Muscle of leg (tissue), 16 donors: Measurements from ENCODE around the gene FBXW7. TPM values are rescaled to one million over a fixed set of nuclear protein-coding genes. Genes with fewer than 3 reads are reported as not detected.

ENCODE experiments used
- DNase-seq: peaks from one replicate; pipeline ENCODE4 v3.0.0; 2013
- H3K27ac ChIP-seq: one replicate; pipeline ENCODE4 v1.5.1; 2013; ENCODE audit warnings: mild to moderate bottlenecking, low read length, control low read depth
- H3K27me3 ChIP-seq: one replicate; pipeline ENCODE4 v1.6.1; 2013; ENCODE audit warnings: low read length; ENCODE audit not compliant: control insufficient read depth, insufficient read depth
- H3K36me3 ChIP-seq: one replicate; pipeline ENCODE4 v1.6.1; 2013; ENCODE audit warnings: low read length; ENCODE audit not compliant: control insufficient read depth, insufficient read depth
- H3K4me1 ChIP-seq: one replicate; pipeline ENCODE4 v1.6.1; 2013; ENCODE audit warnings: low read length; ENCODE audit not compliant: control insufficient read depth, insufficient read depth
- H3K4me3 ChIP-seq: one replicate; pipeline ENCODE4 v1.5.1; 2013; ENCODE audit warnings: low read length, control low read depth
- H3K9me3 ChIP-seq: replicated peaks from 2 replicates; pipeline ENCODE4 v1.6.1; 2013; ENCODE audit warnings: low read depth, low read length; ENCODE audit not compliant: control insufficient read depth
- WGBS: methylation state at CpG from one replicate; pipeline ENCODE4 v1.1.5; 2013; ENCODE audit warnings: missing lambda C conversion rate; ENCODE audit not compliant: insufficient coverage; 5-methylcytosine and 5-hydroxymethylcytosine counted together
- long read RNA-seq, 11 donors: transcript quantifications; one replicate each; lab custom pipeline, GENCODE V29; 2026
- polyA plus RNA-seq, 8 donors: library from polyadenylated mRNA; unstranded; fragments of 120-200 nt; gene quantifications; one replicate each; pipeline versions ENCODE4 v1.2.1 to v1.2.3, GENCODE V29; 2013; ENCODE audit warnings: inconsistent platforms in 1 of 8, low replicate concordance in 1 of 8; ENCODE audit not compliant: insufficient read length in 8 of 8, insufficient read depth in 1 of 8
- total RNA-seq: library from RNA; stranded (reverse); fragments of 120-200 nt; gene quantifications from one replicate; pipeline ENCODE4 v1.2.4, GENCODE V29; 2013

FBXW7 gene
- total RNA-seq: 73.7 TPM
- polyA plus RNA-seq: 10 to 100 TPM; 18.9 to 33.5 (median 23.5) TPM
- long read RNA-seq, donor 1, partial matches to known transcripts: 0 of 1 reads
- long read RNA-seq, donor 1, other reads (novel, unspliced or antisense): 0 of 1 reads
- long read RNA-seq, donor 2, partial matches to known transcripts: 0 of 1 reads
- long read RNA-seq, donor 2, other reads (novel, unspliced or antisense): 0 of 1 reads
- long read RNA-seq, donor 3, transcript FBXW7-203 (11 exons, 3,587 nt): major isoform, 6 of 9 reads
- long read RNA-seq, donor 3, partial matches to known transcripts: 0 of 9 reads
- long read RNA-seq, donor 3, other reads (novel, unspliced or antisense): 0 of 9 reads
- long read RNA-seq, donor 4, partial matches to known transcripts: 0 of 5 reads
- long read RNA-seq, donor 4, other reads (novel, unspliced or antisense): 0 of 5 reads
- long read RNA-seq, donor 5, partial matches to known transcripts: 0 of 6 reads
- long read RNA-seq, donor 5, other reads (novel, unspliced or antisense): 0 of 6 reads
- long read RNA-seq, donor 6, partial matches to known transcripts: 0 of 8 reads
- long read RNA-seq, donor 6, other reads (novel, unspliced or antisense): 0 of 8 reads
- long read RNA-seq, donor 7, transcript FBXW7-203 (11 exons, 3,587 nt): major isoform, 6 of 11 reads
- long read RNA-seq, donor 7, transcript FBXW7-210 (2 exons, 528 nt): minor isoform, 5 of 11 reads
- long read RNA-seq, donor 7, partial matches to known transcripts: 0 of 11 reads
- long read RNA-seq, donor 7, other reads (novel, unspliced or antisense): 0 of 11 reads
- long read RNA-seq, donor 8, partial matches to known transcripts: 0 of 7 reads
- long read RNA-seq, donor 8, other reads (novel, unspliced or antisense): 0 of 7 reads
- long read RNA-seq, donor 9, partial matches to known transcripts: 0 of 5 reads
- long read RNA-seq, donor 9, other reads (novel, unspliced or antisense): 0 of 5 reads
- long read RNA-seq, donor 10, full-length matches to known transcripts: 11 of 11 reads
- long read RNA-seq, donor 10, partial matches to known transcripts: 0 of 11 reads
- long read RNA-seq, donor 10, other reads (novel, unspliced or antisense): 0 of 11 reads
- long read RNA-seq, donor 11, partial matches to known transcripts: 0 of 3 reads
- long read RNA-seq, donor 11, other reads (novel, unspliced or antisense): 0 of 3 reads

DNA sequence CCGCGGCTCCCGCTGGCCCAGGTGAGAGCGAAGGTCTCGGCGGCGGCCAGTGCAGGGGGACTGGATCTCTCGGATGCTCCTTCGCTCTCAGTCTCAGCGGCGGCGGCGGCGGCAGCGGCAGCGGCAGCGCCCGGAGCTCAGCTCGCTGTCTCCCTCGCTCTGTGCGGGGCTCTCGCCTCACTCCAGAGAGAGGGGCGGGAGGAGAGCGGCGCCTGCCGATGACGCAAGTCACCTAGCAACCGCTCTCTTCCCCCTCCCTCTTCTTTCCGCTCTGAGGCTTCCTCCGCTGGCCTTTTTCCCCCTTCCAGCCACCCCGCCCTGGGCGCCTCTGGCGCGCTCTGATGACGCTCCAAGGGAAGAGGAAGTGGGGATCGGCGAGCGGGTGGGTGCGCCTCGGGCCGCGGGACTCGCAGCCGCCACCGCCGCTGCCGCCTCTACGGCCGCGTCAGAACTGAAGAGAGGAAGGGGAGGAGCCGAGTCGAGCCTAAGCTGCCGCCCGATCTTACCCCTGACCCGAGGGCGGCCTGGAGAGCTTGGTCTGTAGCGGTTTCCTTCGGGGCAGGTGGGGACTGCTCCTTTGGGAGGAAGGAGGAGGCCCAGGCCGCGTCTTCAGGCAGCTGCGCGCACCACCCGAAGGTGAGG lies at the start of gene FBXW7:
FBXW7 (minus strand) TSS at position 190 of the 642 bp plus-strand sequence. CDS start 124,289 bp downstream, outside the sequence.
- H3K9me3 ChIP-seq: peaks cover 4% of the 10 kb centered on the region
- peaks cover 13% of the 10 kb centered on the region for H3K4me1 ChIP-seq
- under 1% methylated on average over 50 of the region's 63 CpGs for WGBS
- peaks cover 8% of the 10 kb centered on the region for H3K36me3 ChIP-seq
- H3K4me3 ChIP-seq: peak within 1 kb of the TSS; percentile 98
- DNase-seq: peak; percentile 100
- peak within 1 kb of the TSS; percentile 98 for H3K27ac ChIP-seq
- H3K27me3 ChIP-seq: no peaks in the 10 kb centered on the region

GRCh38 chr4:152585023-152585441 lies 49.1 kb upstream of the FBXW7 start:
- Histone ChIP-seq H3K4me1 (no peaks in the 10 kb centered on the region), H3K9me3 (no peaks in the 10 kb centered on the region), H3K27ac (no peak overlapping the region), H3K27me3 (no peaks in the 10 kb centered on the region), H3K4me3 (no peak overlapping the region), H3K36me3 (no peaks in the 10 kb centered on the region)
- no peak for DNase-seq
- 40% methylated on average over 1 of the region's 7 CpGs for WGBS

DNA sequence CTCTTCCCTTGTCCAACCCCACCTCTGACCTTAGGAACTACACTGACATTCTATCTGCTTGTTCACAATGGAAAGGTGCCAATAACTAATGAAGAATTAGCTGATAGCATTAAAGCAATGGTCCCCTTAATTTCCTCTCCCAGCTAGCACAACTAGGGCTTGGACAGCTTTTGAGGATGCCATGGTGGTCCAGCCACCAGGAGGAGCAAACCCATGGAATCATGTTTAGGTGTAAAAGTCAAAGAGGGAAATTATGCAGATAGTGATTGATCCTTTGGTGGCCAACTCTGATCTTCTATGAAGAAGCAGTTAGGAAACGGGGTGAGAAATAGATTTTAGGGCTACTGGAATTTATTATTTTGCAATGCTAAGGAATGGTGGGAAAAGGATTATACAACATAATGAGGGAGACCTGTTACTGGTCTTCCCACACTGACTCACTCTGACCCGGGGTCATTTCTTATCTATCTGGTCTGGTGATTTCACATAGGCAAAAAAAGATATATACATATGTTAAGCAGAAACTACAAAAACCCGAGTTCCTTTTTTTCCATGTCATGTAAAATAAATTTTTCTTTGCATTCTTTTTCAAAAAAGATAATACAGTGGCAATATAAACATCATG lies 45.8 kb upstream of the FBXW7 start:
- Histone ChIP-seq H3K27me3 (no peaks in the 10 kb centered on the region), H3K4me3 (no peak overlapping the region), H3K4me1 (no peaks in the 10 kb centered on the region), H3K9me3 (no peaks in the 10 kb centered on the region), H3K36me3 (no peaks in the 10 kb centered on the region), H3K27ac (no peak overlapping the region)
- no CpG with 5 or more reads among the region's 3 CpGs for WGBS
- DNase-seq: no peak

- Histone ChIP-seq H3K4me3 (no peak overlapping the region), H3K36me3 (no peaks in the 10 kb centered on the region), H3K27me3 (no peaks in the 10 kb centered on the region), H3K27ac (no peak overlapping the region), H3K9me3 (no peaks in the 10 kb centered on the region), H3K4me1 (no peaks in the 10 kb centered on the region)
- WGBS: 60% methylated on average over 1 of the region's 6 CpGs
- no peak for DNase-seq
Measured at GRCh38 chr4:152579916-152580315, 44.0 kb upstream of the FBXW7 start.

- no peak overlapping the region for H3K27ac ChIP-seq
- no peak for DNase-seq
- no peaks in the 10 kb centered on the region for H3K4me1 ChIP-seq
- H3K9me3 ChIP-seq: no peaks in the 10 kb centered on the region
- 90% methylated on average over 5 of the region's 11 CpGs for WGBS
- no peaks in the 10 kb centered on the region for H3K27me3 ChIP-seq
- H3K4me3 ChIP-seq: no peak overlapping the region
- H3K36me3 ChIP-seq: no peaks in the 10 kb centered on the region
Measured at GRCh38 chr4:152579107-152579764, 43.3 kb upstream of the FBXW7 start.

DNA sequence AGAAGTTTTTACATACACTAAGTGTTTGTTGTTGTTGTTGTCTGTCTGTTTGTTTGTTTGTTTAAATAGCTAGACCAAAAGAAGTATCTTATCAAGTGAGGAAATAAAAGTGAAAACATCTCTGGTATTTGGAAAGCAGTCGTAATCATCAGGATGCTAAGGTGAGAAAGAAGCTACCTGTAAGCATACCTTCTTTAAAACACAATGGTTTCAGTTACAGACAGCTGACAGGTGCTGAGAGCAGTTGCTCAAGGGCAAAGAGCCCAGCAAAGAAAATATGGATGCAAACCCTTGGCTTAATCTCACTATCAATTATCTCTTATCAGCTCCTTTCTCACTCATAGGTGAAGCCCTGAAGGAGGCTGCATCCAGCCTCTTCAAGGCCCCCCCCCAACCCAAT lies 42.8 kb upstream of the FBXW7 start:
- H3K27ac ChIP-seq: no peak overlapping the region
- WGBS: no CpG with 5 or more reads among the region's 1 CpG
- no peaks in the 10 kb centered on the region for H3K27me3 ChIP-seq
- H3K4me3 ChIP-seq: no peak overlapping the region
- no peaks in the 10 kb centered on the region for H3K9me3 ChIP-seq
- no peaks in the 10 kb centered on the region for H3K36me3 ChIP-seq
- no peak for DNase-seq
- no peaks in the 10 kb centered on the region for H3K4me1 ChIP-seq

GRCh38 chr4:152577708-152578396 lies 42.0 kb upstream of the FBXW7 start:
- Histone ChIP-seq H3K4me1 (no peaks in the 10 kb centered on the region), H3K4me3 (no peak overlapping the region), H3K27ac (no peak overlapping the region), H3K36me3 (no peaks in the 10 kb centered on the region), H3K27me3 (no peaks in the 10 kb centered on the region), H3K9me3 (no peaks in the 10 kb centered on the region)
- no peak for DNase-seq
- WGBS: 74% methylated on average over 4 of the region's 6 CpGs

DNA sequence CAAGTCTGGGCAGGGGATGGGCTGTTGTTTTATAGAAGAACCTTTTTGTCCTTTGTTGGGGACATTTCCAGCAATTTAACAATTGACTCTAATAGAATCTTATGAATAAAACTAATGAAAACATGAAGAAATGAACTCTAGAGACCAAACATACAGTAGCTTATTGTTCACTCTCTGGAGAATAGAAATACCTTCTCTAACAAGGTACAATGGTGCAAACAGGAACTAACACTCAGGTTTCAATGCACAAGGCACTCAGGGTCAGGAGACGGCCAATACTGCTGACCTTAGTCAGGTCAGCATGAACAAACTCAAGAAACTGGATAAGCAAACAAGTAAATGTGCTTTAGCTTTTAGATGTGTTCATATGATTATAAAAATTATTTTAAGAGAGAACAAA lies 39.6 kb upstream of the FBXW7 start:
- no peaks in the 10 kb centered on the region for H3K9me3 ChIP-seq
- no peaks in the 10 kb centered on the region for H3K27me3 ChIP-seq
- H3K36me3 ChIP-seq: no peaks in the 10 kb centered on the region
- no peak for DNase-seq
- whole genome bisulfite sequencing: no CpG with 5 or more reads among the region's 1 CpG
- no peak overlapping the region for H3K4me3 ChIP-seq
- H3K4me1 ChIP-seq: no peaks in the 10 kb centered on the region
- no peak overlapping the region for H3K27ac ChIP-seq
